Measurements from ENCODE around the gene PTPRN2. TPM values are rescaled to one million over a fixed set of nuclear protein-coding genes. Genes with fewer than 3 reads are reported as not detected.

The PTPRN2 gene
- total and polyA plus RNA-seq, 2 donors (not counting 1 experiment from before 2014, with no cell fraction given) = 0.54 to 1.2 TPM

GRCh38 chr7:158518980-158519632 is 68.5 kb downstream of the PTPRN2 start:
- Histone ChIP-seq H3K27me3 (ENCODE audit: control insufficient read depth, insufficient read depth, low read length) (no peaks in the 10 kb centered on the region), H3K9me3 (ENCODE audit: control insufficient read depth, insufficient read depth, low read depth, low read length) (peaks cover 1% of the 10 kb centered on the region), H4K20me1 (ENCODE audit: control insufficient read depth, extremely low read depth, insufficient read depth, low read length) (no peaks in the 10 kb centered on the region), H3K79me2 (ENCODE audit: control insufficient read depth, insufficient read depth, low read length) (no peaks in the 10 kb centered on the region), H2AFZ (ENCODE audit: low read length) (no peak overlapping the region), H3K4me3 (replicated peaks in 1 of 4; ENCODE audit: control extremely low read depth in 1 of 4, insufficient read depth in 1 of 4, low read depth in 3 of 4, low read length in 4 of 4) (no peak overlapping the region), H3K4me1 (ENCODE audit: control insufficient read depth, extremely low read depth, insufficient read depth, low read length) (no peaks in the 10 kb centered on the region), H3K27ac (ENCODE audit: insufficient read depth, low read length) (no peak overlapping the region), H3K9ac (ENCODE audit: insufficient read depth, low read length) (no peak overlapping the region), H3K4me2 (ENCODE audit: extremely low read depth, insufficient read depth, low read length) (no peak overlapping the region), H3K36me3 (ENCODE audit: control insufficient read depth, insufficient read depth, low read length) (no peaks in the 10 kb centered on the region)
- DNase-seq (ENCODE audit: low read depth in 2 of 2) = no peak
- no peak for TF ChIP-seq CTCF (conservative IDR thresholded peaks at IDR 0.05 in 1 of 2, IDR thresholded peaks at IDR 0.05 in 1 of 2; ENCODE audit: low read depth in 1 of 2, low read length in 2 of 2)
- no peak for TF ChIP-seq EZH2 (IDR thresholded peaks at IDR 0.05; ENCODE audit: low read length, missing control alignments)

GRCh38 chr7:158517571-158517970 is 70.1 kb downstream of the PTPRN2 start:
- Histone ChIP-seq H3K4me1 (ENCODE audit: control insufficient read depth, extremely low read depth, insufficient read depth, low read length) (no peaks in the 10 kb centered on the region), H3K79me2 (ENCODE audit: control insufficient read depth, insufficient read depth, low read length) (no peaks in the 10 kb centered on the region), H3K4me2 (ENCODE audit: extremely low read depth, insufficient read depth, low read length) (no peak overlapping the region), H3K4me3 (replicated peaks in 1 of 4; ENCODE audit: control extremely low read depth in 1 of 4, insufficient read depth in 1 of 4, low read depth in 3 of 4, low read length in 4 of 4) (no peak overlapping the region), H3K9me3 (ENCODE audit: control insufficient read depth, insufficient read depth, low read depth, low read length) (peaks cover 1% of the 10 kb centered on the region), H3K9ac (ENCODE audit: insufficient read depth, low read length) (no peak overlapping the region), H3K27ac (ENCODE audit: insufficient read depth, low read length) (no peak overlapping the region), H3K36me3 (ENCODE audit: control insufficient read depth, insufficient read depth, low read length) (no peaks in the 10 kb centered on the region), H4K20me1 (ENCODE audit: control insufficient read depth, extremely low read depth, insufficient read depth, low read length) (no peaks in the 10 kb centered on the region), H3K27me3 (ENCODE audit: control insufficient read depth, insufficient read depth, low read length) (no peaks in the 10 kb centered on the region), H2AFZ (ENCODE audit: low read length) (no peak overlapping the region)
- no peak for TF ChIP-seq EZH2 (IDR thresholded peaks at IDR 0.05; ENCODE audit: low read length, missing control alignments)
- no peak for TF ChIP-seq CTCF (conservative IDR thresholded peaks at IDR 0.05 in 1 of 2, IDR thresholded peaks at IDR 0.05 in 1 of 2; ENCODE audit: low read depth in 1 of 2, low read length in 2 of 2)
- DNase-seq (ENCODE audit: low read depth in 2 of 2) = no peak

- H3K4me1 ChIP-seq (ENCODE audit: control insufficient read depth, extremely low read depth, insufficient read depth, low read length) = no peaks in the 10 kb centered on the region
- TF ChIP-seq EZH2 (IDR thresholded peaks at IDR 0.05; ENCODE audit: low read length, missing control alignments) = no peak
- no peak for TF ChIP-seq CTCF (conservative IDR thresholded peaks at IDR 0.05 in 1 of 2, IDR thresholded peaks at IDR 0.05 in 1 of 2; ENCODE audit: low read depth in 1 of 2, low read length in 2 of 2)
- H4K20me1 ChIP-seq (ENCODE audit: control insufficient read depth, extremely low read depth, insufficient read depth, low read length) = no peaks in the 10 kb centered on the region
- H3K27ac ChIP-seq (ENCODE audit: insufficient read depth, low read length) = no peak overlapping the region
- no peaks in the 10 kb centered on the region for H3K79me2 ChIP-seq (ENCODE audit: control insufficient read depth, insufficient read depth, low read length)
- no peak overlapping the region for H3K4me2 ChIP-seq (ENCODE audit: extremely low read depth, insufficient read depth, low read length)
- H2AFZ ChIP-seq (ENCODE audit: low read length) = no peak overlapping the region
- no peaks in the 10 kb centered on the region for H3K27me3 ChIP-seq (ENCODE audit: control insufficient read depth, insufficient read depth, low read length)
- no peaks in the 10 kb centered on the region for H3K36me3 ChIP-seq (ENCODE audit: control insufficient read depth, insufficient read depth, low read length)
- H3K4me3 ChIP-seq (replicated peaks in 1 of 4; ENCODE audit: control extremely low read depth in 1 of 4, insufficient read depth in 1 of 4, low read depth in 3 of 4, low read length in 4 of 4) = no peak overlapping the region
- DNase-seq (ENCODE audit: low read depth in 2 of 2) = no peak
- H3K9me3 ChIP-seq (ENCODE audit: control insufficient read depth, insufficient read depth, low read depth, low read length) = peaks cover 1% of the 10 kb centered on the region
- H3K9ac ChIP-seq (ENCODE audit: insufficient read depth, low read length) = no peak overlapping the region
Observed at GRCh38 chr7:158517072-158517471, 70.6 kb downstream of the PTPRN2 start.

Measured in fibroblast of lung (primary cell).